ENCODE data around the gene RBM33.

RBM33 gene

GRCh38 chr7:155764438-155764793, 120.0 kb downstream of the RBM33 start:
- DNase-seq (ENCODE audit: low spot score in 2 of 2), result no peak
- ATAC-seq (replicated peaks; ENCODE audit: extremely low read depth, poor library complexity, severe bottlenecking), result peak; percentile 37
- Mint-ChIP-seq H3K9me3 (no peaks in the 10 kb centered on the region), H3K4me3 (peak overlapping the region; percentile 67), H3K27me3 (no peaks in the 10 kb centered on the region), H3K4me1 (peaks cover 52% of the 10 kb centered on the region), H3K27ac (ENCODE audit: low read depth) (peak overlapping the region; percentile 76), H3K36me3 (ENCODE audit: insufficient read depth) (peaks cover 28% of the 10 kb centered on the region)

GRCh38 chr7:155765458-155765857, 121.0 kb downstream of the RBM33 start:
- Mint-ChIP-seq H3K36me3 (ENCODE audit: insufficient read depth) (peaks cover 29% of the 10 kb centered on the region), H3K27ac (ENCODE audit: low read depth) (no peak overlapping the region), H3K4me3 (no peak overlapping the region), H3K27me3 (no peaks in the 10 kb centered on the region), H3K9me3 (no peaks in the 10 kb centered on the region), H3K4me1 (peaks cover 59% of the 10 kb centered on the region)
- DNase-seq (ENCODE audit: low spot score in 2 of 2) (no peak), ATAC-seq (replicated peaks; ENCODE audit: extremely low read depth, poor library complexity, severe bottlenecking) (no peak)

DNA sequence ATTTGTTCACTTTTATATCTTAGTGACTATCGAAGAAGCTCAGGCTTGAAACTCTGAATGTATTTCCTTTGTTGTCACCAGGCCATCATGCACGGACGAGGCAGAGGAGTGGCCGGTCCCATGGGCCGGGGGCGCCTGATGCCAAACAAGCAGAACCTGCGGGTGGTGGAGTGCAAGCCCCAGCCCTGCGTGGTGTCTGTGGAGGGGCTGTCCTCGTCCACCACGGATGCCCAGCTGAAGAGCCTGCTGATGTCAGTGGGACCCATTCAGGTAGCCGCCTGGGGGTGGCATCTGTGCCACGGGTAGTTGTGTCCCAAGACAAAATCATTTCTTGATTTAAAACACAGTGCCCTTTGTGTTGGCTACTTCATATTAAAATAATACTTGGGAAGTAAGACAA, 121.9 kb downstream of the RBM33 start:
- Mint-ChIP-seq H3K36me3 (ENCODE audit: insufficient read depth) (peaks cover 32% of the 10 kb centered on the region), H3K4me3 (no peak overlapping the region), H3K4me1 (peaks cover 58% of the 10 kb centered on the region), H3K27me3 (no peaks in the 10 kb centered on the region), H3K27ac (ENCODE audit: low read depth) (no peak overlapping the region), H3K9me3 (no peaks in the 10 kb centered on the region)
- no peak for DNase-seq (ENCODE audit: low spot score in 2 of 2)
- ATAC-seq (replicated peaks; ENCODE audit: extremely low read depth, poor library complexity, severe bottlenecking), result no peak

GRCh38 chr7:155766966-155767916, 122.8 kb downstream of the RBM33 start:
- Mint-ChIP-seq H3K4me3 (no peak overlapping the region), H3K9me3 (no peaks in the 10 kb centered on the region), H3K36me3 (ENCODE audit: insufficient read depth) (peaks cover 30% of the 10 kb centered on the region), H3K4me1 (peaks cover 49% of the 10 kb centered on the region), H3K27me3 (no peaks in the 10 kb centered on the region), H3K27ac (ENCODE audit: low read depth) (no peak overlapping the region)
- DNase-seq (ENCODE audit: low spot score in 2 of 2) (no peak), ATAC-seq (replicated peaks; ENCODE audit: extremely low read depth, poor library complexity, severe bottlenecking) (no peak)

GRCh38 chr7:155769701-155770100, 125.2 kb downstream of the RBM33 start:
- Mint-ChIP-seq H3K36me3 (ENCODE audit: insufficient read depth) (peaks cover 43% of the 10 kb centered on the region), H3K27me3 (no peaks in the 10 kb centered on the region), H3K27ac (ENCODE audit: low read depth) (peak overlapping the region; percentile 39), H3K4me1 (peaks cover 25% of the 10 kb centered on the region), H3K9me3 (no peaks in the 10 kb centered on the region), H3K4me3 (no peak overlapping the region)
- ATAC-seq (replicated peaks; ENCODE audit: extremely low read depth, poor library complexity, severe bottlenecking) (no peak), DNase-seq (ENCODE audit: low spot score in 2 of 2) (no peak)

GRCh38 chr7:155770241-155770640, 125.8 kb downstream of the RBM33 start:
- H3K9me3 Mint-ChIP-seq, result no peaks in the 10 kb centered on the region
- peaks cover 48% of the 10 kb centered on the region for H3K36me3 Mint-ChIP-seq (ENCODE audit: insufficient read depth)
- H3K27me3 Mint-ChIP-seq, result no peaks in the 10 kb centered on the region
- H3K4me3 Mint-ChIP-seq, result no peak overlapping the region
- DNase-seq (ENCODE audit: low spot score in 2 of 2) (no peak), ATAC-seq (replicated peaks; ENCODE audit: extremely low read depth, poor library complexity, severe bottlenecking) (no peak)
- H3K4me1 Mint-ChIP-seq, result peaks cover 22% of the 10 kb centered on the region
- H3K27ac Mint-ChIP-seq (ENCODE audit: low read depth), result no peak overlapping the region

- H3K4me1 Mint-ChIP-seq, result peaks cover 14% of the 10 kb centered on the region
- no peaks in the 10 kb centered on the region for H3K27me3 Mint-ChIP-seq
- H3K4me3 Mint-ChIP-seq, result no peak overlapping the region
- H3K36me3 Mint-ChIP-seq (ENCODE audit: insufficient read depth), result peaks cover 49% of the 10 kb centered on the region
- H3K9me3 Mint-ChIP-seq, result no peaks in the 10 kb centered on the region
- peak overlapping the region; percentile 67 for H3K27ac Mint-ChIP-seq (ENCODE audit: low read depth)
- no peak for ATAC-seq (replicated peaks; ENCODE audit: extremely low read depth, poor library complexity, severe bottlenecking)
- DNase-seq (ENCODE audit: low spot score in 2 of 2), result no peak
Observed at GRCh38 chr7:155773531-155773930, 129.1 kb downstream of the RBM33 start.

DNA sequence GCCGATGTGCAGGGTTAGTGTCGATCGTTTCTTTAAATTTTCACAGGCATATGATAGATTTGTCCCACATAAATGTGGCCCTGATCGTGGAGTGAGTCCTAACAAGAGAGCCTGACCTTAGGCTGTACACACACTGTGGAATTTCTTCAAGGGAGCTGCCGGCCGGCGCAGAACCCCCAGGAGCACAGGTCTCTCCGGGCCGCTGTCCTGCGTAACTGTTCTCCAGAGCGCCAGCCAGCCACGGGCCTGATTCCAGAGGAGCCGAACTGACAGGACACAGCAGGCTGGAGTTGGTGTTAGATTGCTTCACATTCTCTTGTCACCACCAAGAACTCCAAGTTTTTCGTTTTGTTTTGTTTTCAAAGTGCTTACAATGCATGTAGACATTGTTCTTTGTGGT, 130.5 kb downstream of the RBM33 start:
- Mint-ChIP-seq H3K9me3 (no peaks in the 10 kb centered on the region), H3K4me3 (no peak overlapping the region), H3K27ac (ENCODE audit: low read depth) (no peak overlapping the region), H3K27me3 (no peaks in the 10 kb centered on the region), H3K36me3 (ENCODE audit: insufficient read depth) (peaks cover 47% of the 10 kb centered on the region), H3K4me1 (peaks cover 12% of the 10 kb centered on the region)
- no peak for ATAC-seq (replicated peaks; ENCODE audit: extremely low read depth, poor library complexity, severe bottlenecking)
- no peak for DNase-seq (ENCODE audit: low spot score in 2 of 2)

GRCh38 chr7:155775691-155776090, 131.2 kb downstream of the RBM33 start:
- H3K9me3 Mint-ChIP-seq, result no peaks in the 10 kb centered on the region
- H3K4me1 Mint-ChIP-seq, result peaks cover 9% of the 10 kb centered on the region
- no peak for DNase-seq (ENCODE audit: low spot score in 2 of 2)
- H3K27me3 Mint-ChIP-seq, result no peaks in the 10 kb centered on the region
- H3K27ac Mint-ChIP-seq (ENCODE audit: low read depth), result no peak overlapping the region
- peaks cover 52% of the 10 kb centered on the region for H3K36me3 Mint-ChIP-seq (ENCODE audit: insufficient read depth)
- no peak overlapping the region for H3K4me3 Mint-ChIP-seq
- ATAC-seq (replicated peaks; ENCODE audit: extremely low read depth, poor library complexity, severe bottlenecking), result no peak

- H3K9me3 Mint-ChIP-seq, result no peaks in the 10 kb centered on the region
- no peak for ATAC-seq (replicated peaks; ENCODE audit: extremely low read depth, poor library complexity, severe bottlenecking)
Observed at GRCh38 chr7:155776606-155777005, 132.1 kb downstream of the RBM33 start.

DNA sequence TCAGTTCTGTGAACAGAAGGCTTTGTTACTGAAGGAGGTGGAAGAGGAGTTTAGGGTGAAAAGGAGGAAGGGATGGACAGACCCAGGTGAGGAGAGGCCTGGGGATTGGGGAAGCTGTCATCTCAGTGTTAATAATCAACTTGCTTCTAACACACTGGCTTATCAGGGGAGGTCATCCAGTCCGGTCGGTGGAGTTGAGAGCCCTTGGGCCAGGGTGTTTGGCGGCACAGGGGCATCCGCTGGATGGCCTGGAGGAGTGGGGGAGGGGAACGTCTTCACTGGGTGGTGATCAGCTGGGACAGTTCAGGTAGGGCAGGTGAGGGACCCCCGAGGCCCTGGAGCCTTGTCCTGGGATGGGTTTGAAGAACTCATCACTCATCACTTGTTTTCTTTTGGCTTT, 133.9 kb downstream of the RBM33 start:
- Mint-ChIP-seq H3K9me3 (no peaks in the 10 kb centered on the region), H3K36me3 (ENCODE audit: insufficient read depth) (peaks cover 61% of the 10 kb centered on the region), H3K27ac (ENCODE audit: low read depth) (no peak overlapping the region)

More at GRCh38 chr7:155776606-155777005, 132.1 kb downstream of the RBM33 start:
- Mint-ChIP-seq H3K36me3 (ENCODE audit: insufficient read depth) (peaks cover 58% of the 10 kb centered on the region), H3K4me3 (no peak overlapping the region), H3K4me1 (peaks cover 6% of the 10 kb centered on the region), H3K27ac (ENCODE audit: low read depth) (peak overlapping the region; percentile 38), H3K27me3 (no peaks in the 10 kb centered on the region)
- no peak for DNase-seq (ENCODE audit: low spot score in 2 of 2)

GRCh38 chr7:155780884-155781283, 136.4 kb downstream of the RBM33 start:
- no peak overlapping the region for H3K4me3 Mint-ChIP-seq
- no peaks in the 10 kb centered on the region for H3K9me3 Mint-ChIP-seq
- no peaks in the 10 kb centered on the region for H3K27me3 Mint-ChIP-seq
- DNase-seq (ENCODE audit: low spot score in 2 of 2), result no peak
- H3K4me1 Mint-ChIP-seq, result peaks cover 8% of the 10 kb centered on the region
- peaks cover 50% of the 10 kb centered on the region for H3K36me3 Mint-ChIP-seq (ENCODE audit: insufficient read depth)
- no peak overlapping the region for H3K27ac Mint-ChIP-seq (ENCODE audit: low read depth)
- ATAC-seq (replicated peaks; ENCODE audit: extremely low read depth, poor library complexity, severe bottlenecking), result no peak

More for the DNA sequence above, 133.9 kb downstream of the RBM33 start:
- Mint-ChIP-seq H3K27me3 (no peaks in the 10 kb centered on the region), H3K4me1 (peaks cover 6% of the 10 kb centered on the region), H3K4me3 (no peak overlapping the region)
- DNase-seq (ENCODE audit: low spot score in 2 of 2), result no peak
- ATAC-seq (replicated peaks; ENCODE audit: extremely low read depth, poor library complexity, severe bottlenecking), result no peak

DNA sequence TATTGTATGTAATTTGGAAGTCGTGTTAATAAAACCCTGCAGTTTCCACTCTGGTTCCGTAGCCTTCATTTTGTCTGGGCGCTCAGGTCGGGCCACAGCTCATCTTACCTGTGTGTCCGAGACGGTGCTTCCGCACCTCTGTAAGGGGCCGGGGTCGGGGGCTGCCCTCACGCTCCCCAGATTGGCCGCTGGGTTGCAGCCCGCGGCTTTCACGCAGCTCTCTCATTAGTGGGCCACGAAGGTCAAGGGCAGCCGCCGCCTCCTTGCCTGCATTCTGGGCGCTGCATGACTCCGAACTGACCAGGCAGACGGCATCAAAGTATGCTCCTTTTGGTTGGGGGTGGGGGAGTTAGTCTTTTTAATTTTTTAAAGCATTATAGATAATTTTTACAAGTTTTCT, 137.0 kb downstream of the RBM33 start:
- no peak overlapping the region for H3K27ac Mint-ChIP-seq (ENCODE audit: low read depth)
- H3K36me3 Mint-ChIP-seq (ENCODE audit: insufficient read depth), result peaks cover 47% of the 10 kb centered on the region
- H3K27me3 Mint-ChIP-seq, result no peaks in the 10 kb centered on the region
- H3K4me3 Mint-ChIP-seq, result no peak overlapping the region
- H3K9me3 Mint-ChIP-seq, result no peaks in the 10 kb centered on the region
- DNase-seq (ENCODE audit: low spot score in 2 of 2), result no peak
- peaks cover 13% of the 10 kb centered on the region for H3K4me1 Mint-ChIP-seq
- no peak for ATAC-seq (replicated peaks; ENCODE audit: extremely low read depth, poor library complexity, severe bottlenecking)

Measured in central memory CD8-positive, alpha-beta T cell (primary cell).